Activated CD4-positive, alpha-beta memory T cell treated with anti-CD3 and anti-CD28 coated beads, Interleukin-2, amount 10 ng/mL, durations not matched to agents 7 days and 5 days (primary cell): ENCODE results near the gene REEP6. TPM values are rescaled to one million over a fixed set of nuclear protein-coding genes. Genes with fewer than 3 reads are reported as not detected.

Source experiments
- CTCF ChIA-PET: fragments of 350-600 bp; sonication (Branson Sonifier 250); formaldehyde crosslinking; loops from one replicate; lab custom pipeline; 2021; ENCODE audit warnings: antibody characterized with exemption, inconsistent platforms; lab: Charles Lee
- POLR2A ChIA-PET: fragments of 350-600 bp; sonication (Branson Sonifier 250); formaldehyde crosslinking; loops from one replicate; lab custom pipeline; 2021; ENCODE audit warnings: antibody characterized with exemption; lab: Charles Lee
- DNase-seq: peaks from one replicate; pipeline ENCODE4 v3.0.0-alpha.2; 2020
- H3K27ac Mint-ChIP-seq: one replicate; pipeline ENCODE4 v1.8.0; 2021; ENCODE audit warnings: mild to moderate bottlenecking, mixed read lengths
- H3K27me3 Mint-ChIP-seq: one replicate; pipeline ENCODE4 v1.8.0; 2021; ENCODE audit warnings: mixed read lengths
- H3K36me3 Mint-ChIP-seq: one replicate; pipeline ENCODE4 v1.8.0; 2021; ENCODE audit warnings: low read depth, mixed read lengths
- H3K4me1 Mint-ChIP-seq: one replicate; pipeline ENCODE4 v1.8.0; 2021; ENCODE audit warnings: mixed read lengths
- H3K4me3 Mint-ChIP-seq: one replicate; pipeline ENCODE4 v1.8.0; 2021; ENCODE audit warnings: mild to moderate bottlenecking, mixed read lengths
- H3K9me3 Mint-ChIP-seq: one replicate; pipeline ENCODE4 v1.8.0; 2021; ENCODE audit warnings: mixed read lengths
- total RNA-seq, 2 experiments: library from RNA; stranded (reverse); gene quantifications; one replicate each; pipeline ENCODE4 v1.2.3, GENCODE V29; 2021

Gene REEP6
- 1 to 10 TPM; 1.1 to 1.6 TPM for total RNA-seq

DNA sequence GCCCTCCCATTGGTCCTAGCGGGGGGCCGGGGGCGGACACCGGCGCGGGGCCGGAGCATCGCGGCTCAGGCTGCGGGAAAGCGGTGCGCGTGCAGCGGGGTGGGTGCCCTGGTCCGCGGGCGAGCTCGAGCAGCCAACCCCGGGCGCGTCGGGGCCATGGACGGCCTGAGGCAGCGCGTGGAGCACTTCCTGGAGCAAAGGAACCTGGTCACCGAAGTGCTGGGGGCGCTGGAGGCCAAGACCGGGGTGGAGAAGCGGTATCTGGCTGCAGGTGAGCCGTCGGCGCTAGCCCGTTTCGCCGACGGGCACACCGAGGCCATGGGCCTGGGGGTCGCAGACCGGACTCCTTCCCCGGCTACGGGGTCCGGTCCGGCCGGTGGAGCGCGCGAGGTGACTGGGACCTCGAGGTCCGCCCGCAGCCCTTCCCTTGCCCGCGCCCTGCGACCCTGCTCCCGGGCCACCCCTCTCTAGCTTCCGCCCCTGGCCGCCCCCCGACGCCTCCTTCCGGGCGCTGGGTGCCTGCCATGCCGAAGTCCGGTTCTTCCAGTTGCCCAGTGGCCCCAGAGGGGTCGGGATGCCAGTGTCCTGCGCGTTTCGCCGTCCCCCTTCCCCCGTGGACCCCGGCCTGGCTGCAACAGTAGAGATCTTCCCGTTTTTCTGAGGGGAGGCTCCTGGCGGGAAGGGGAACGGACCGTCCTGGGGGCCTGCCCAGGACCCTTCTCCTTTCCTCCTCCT, at the start of gene REEP6:
Gene REEP6, plus strand, starts transcription at position 68 of the 735 bp plus-strand sequence. Its CDS starts 89 bp downstream, at position 157.
- peaks cover 11% of the 10 kb centered on the region for H3K27me3 Mint-ChIP-seq
- no peaks in the 10 kb centered on the region for H3K9me3 Mint-ChIP-seq
- H3K4me3 Mint-ChIP-seq = peak within 1 kb of the TSS; percentile 82
- peak within 1 kb of the TSS; percentile 69 for H3K27ac Mint-ChIP-seq
- H3K4me1 Mint-ChIP-seq = peaks cover 15% of the 10 kb centered on the region
- no peaks in the 10 kb centered on the region for H3K36me3 Mint-ChIP-seq
- no peak for DNase-seq
- POLR2A ChIA-PET = interaction anchor here (0.9 to 1.7 kb wide), 3 partner anchors 18 to 114 kb away, joined by 3 to 4 read pairs (median 3); partner anchors contain the start of gene UQCR11
- CTCF ChIA-PET = interaction anchor here (0.6 to 1.0 kb wide), 9 partner anchors 11 to 297 kb away, joined by 3 to 5 read pairs (median 3); no protein-coding TSS in a partner anchor

DNA sequence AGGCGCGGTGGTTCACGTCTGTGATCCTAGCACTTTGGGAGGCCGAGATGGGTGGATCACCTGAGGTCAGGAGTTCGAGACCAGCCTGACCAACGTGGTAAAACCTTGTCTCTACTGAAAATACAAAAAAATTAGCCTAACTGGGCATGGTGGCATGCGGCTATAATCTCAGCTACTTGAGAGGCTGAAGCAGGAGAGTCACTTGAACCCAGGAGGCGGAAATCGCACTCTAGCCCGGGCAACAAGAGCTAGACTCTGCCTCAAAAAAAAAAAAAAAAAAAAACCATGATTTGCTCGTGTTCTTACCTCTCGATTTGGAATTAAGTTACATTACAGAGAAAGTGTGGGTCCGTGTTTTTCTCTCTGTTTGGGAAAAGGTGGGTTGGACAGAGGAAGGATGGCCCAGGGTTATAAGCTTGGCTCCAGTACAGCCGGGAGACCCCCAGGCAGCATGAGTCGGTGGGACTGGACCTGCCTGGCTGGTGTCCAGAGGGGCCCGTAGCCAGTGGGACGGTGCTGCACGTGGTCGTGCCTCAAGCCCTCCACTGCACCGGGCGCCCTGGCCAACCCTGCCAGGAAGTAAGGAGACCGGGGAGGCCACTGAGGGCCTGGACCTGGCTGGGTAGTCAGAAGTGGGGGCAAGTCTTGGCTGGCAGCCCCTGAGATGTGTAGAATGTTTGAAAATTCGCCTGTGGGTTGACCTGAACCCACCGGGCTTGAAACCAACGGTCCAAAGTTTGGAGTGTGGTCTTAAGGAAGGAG, 49.1 kb upstream of the REEP6 start:
- Mint-ChIP-seq H3K36me3 (peaks cover 43% of the 10 kb centered on the region), H3K4me1 (peaks cover 52% of the 10 kb centered on the region), H3K27ac (no peak overlapping the region), H3K27me3 (peaks cover 6% of the 10 kb centered on the region), H3K9me3 (no peaks in the 10 kb centered on the region), H3K4me3 (no peak overlapping the region)
- ChIA-PET CTCF (interaction anchor here (1.0 kb wide), 1 partner anchor 29 kb away, joined by 3 read pairs; no protein-coding TSS in a partner anchor), POLR2A (interaction anchor here (1.3 kb wide), 1 partner anchor 30 kb away, joined by 3 read pairs; no protein-coding TSS in a partner anchor)
- no peak for DNase-seq

DNA sequence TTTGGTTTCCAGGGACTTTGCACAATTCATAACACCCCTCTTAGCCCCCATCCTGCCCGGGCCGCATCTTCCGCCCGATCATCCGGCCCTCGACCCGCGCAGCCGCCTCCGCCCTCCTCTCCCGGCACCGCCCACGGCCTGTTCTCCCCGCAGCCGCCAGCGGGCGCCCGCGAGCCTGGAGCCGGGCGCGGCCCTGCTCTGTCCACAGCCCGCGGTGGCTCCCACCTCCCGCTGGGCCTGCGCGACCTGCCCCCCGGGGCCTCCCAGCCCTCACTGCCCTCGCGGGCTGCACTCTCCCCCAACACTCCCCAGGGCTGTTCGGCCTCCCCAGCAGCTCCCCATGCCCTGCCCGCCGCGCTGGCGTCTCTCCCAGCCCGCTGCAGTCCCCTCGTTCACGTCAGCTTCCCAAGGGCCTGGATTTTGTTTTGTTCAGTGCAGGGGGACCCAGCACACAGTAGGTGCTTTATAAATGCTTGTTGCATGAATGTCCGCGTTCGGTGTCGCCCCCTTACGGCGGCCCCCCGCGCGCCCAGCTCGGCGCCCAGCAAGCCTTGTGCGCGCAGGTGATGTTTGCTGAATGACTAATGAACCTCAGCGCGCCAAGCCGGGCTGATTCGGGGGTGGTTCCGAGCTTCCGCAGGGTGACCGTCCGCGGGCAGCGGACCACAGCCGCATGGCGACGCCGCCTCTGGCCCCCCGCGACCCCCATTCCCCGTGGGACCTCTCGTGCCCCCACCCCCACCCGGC, 45.6 kb upstream of the REEP6 start:
- ChIA-PET POLR2A (interaction anchor here (1.1 to 1.6 kb wide), 7 partner anchors 10 to 33 kb away, joined by 3 to 5 read pairs (median 3); no protein-coding TSS in a partner anchor), CTCF (interaction anchor here (0.6 to 2.6 kb wide), 8 partner anchors 10 to 201 kb away, joined by 3 to 10 read pairs (median 4); no protein-coding TSS in a partner anchor)
- H3K9me3 Mint-ChIP-seq = no peaks in the 10 kb centered on the region
- H3K27ac Mint-ChIP-seq = peak overlapping the region; percentile 27
- H3K4me1 Mint-ChIP-seq = peaks cover 44% of the 10 kb centered on the region
- peaks cover 29% of the 10 kb centered on the region for H3K27me3 Mint-ChIP-seq
- H3K36me3 Mint-ChIP-seq = peaks cover 26% of the 10 kb centered on the region
- peak overlapping the region; percentile 70 for H3K4me3 Mint-ChIP-seq
- peak; percentile 84 for DNase-seq

DNA sequence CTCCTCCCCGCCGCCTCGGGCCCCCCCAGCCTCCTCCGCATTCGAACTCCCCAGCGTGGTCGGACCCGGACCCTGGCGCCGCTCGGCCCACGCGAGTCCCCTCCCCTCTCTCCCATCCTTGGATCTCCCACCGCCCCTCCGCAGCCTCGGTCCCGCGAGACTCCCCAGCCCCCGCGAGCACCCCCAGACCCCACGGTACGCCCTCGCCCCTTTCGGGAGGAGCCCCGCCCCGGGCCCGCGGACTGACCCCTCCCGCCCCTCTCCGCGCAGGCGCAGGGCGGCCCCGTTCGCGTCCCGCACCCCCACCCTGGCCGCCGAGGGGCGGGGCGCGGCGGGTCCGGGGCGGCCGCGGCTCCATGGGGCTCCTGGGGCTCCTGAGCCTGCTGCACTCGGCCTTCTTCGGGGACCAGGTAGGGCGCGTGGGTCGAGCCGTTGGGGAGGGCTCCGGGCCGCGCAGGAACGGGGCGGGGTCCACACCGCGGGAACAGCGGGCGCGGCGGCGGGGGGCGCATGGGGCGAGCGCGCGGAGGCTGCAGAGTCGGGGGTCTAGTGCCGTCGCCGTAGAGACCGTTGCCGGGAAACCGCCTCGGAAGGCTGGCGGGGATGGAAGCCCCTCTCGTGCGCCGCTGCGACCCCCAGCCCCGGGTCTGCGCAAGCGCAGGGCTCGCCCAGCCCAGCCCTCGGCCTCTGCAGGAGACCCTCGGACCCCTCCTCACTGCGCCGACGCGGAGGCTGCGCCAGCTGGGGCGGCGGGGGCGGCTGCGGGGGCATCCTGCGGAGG, 44.9 kb upstream of the REEP6 start:
- CTCF ChIA-PET = interaction anchor here (0.6 to 1.6 kb wide), 5 partner anchors 9 to 202 kb away, joined by 3 to 4 read pairs (median 4); no protein-coding TSS in a partner anchor
- no peak for DNase-seq
- POLR2A ChIA-PET = interaction anchor here (1.1 to 1.6 kb wide), 4 partner anchors 10 to 26 kb away, joined by 3 to 5 read pairs (median 4); no protein-coding TSS in a partner anchor

DNA sequence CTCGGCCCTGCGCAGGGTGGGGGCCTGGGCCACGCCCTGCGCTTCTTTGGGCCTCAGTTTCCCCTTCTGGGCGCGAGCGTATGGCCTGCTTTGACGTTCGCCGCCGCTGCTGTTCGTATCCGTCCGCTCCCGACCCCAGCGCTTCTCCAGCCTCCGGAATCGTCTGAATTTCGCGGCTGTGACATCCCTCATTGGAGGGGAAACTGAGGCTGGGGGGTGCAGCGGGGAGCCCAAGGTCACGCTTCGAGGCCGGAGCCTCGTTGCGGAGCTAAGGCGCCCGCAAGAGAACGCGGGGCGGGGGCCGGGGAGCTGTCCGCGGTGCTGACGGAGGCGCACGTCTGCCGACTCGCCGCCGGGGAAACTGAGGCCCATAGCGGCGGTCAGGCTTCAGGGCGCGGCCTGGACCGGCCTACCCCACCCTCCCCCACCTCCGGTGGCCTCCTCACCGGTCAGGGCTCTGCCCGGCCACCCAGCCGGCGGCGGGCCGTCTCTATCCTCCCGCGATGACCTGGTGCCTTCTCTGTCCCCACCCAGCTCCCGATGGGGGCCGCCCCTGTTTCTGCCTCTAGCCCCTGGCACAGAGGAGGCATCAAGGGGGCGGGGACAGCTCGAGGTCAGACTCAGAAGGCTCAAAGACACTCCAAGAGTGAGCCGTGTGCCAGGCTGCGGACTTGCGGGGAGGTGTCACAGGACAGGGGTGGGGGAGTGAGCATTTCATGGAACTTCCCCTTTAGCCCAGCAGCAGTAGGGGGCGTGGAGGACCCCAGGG, 44.1 kb upstream of the REEP6 start:
- no peaks in the 10 kb centered on the region for H3K9me3 Mint-ChIP-seq
- DNase-seq = peak; percentile 37
- H3K27me3 Mint-ChIP-seq = peaks cover 43% of the 10 kb centered on the region
- peaks cover 35% of the 10 kb centered on the region for H3K4me1 Mint-ChIP-seq
- ChIA-PET CTCF (interaction anchor here (0.7 kb wide), 1 partner anchor 11 kb away, joined by 3 read pairs; no protein-coding TSS in a partner anchor), POLR2A (no interaction called here)
- H3K4me3 Mint-ChIP-seq = peak overlapping the region; percentile 30
- peaks cover 11% of the 10 kb centered on the region for H3K36me3 Mint-ChIP-seq
- peak overlapping the region; percentile 44 for H3K27ac Mint-ChIP-seq

More for the DNA sequence above, 44.9 kb upstream of the REEP6 start:
- Mint-ChIP-seq H3K27ac (no peak overlapping the region), H3K9me3 (no peaks in the 10 kb centered on the region), H3K36me3 (peaks cover 19% of the 10 kb centered on the region), H3K4me1 (peaks cover 40% of the 10 kb centered on the region), H3K4me3 (no peak overlapping the region), H3K27me3 (peaks cover 36% of the 10 kb centered on the region)

DNA sequence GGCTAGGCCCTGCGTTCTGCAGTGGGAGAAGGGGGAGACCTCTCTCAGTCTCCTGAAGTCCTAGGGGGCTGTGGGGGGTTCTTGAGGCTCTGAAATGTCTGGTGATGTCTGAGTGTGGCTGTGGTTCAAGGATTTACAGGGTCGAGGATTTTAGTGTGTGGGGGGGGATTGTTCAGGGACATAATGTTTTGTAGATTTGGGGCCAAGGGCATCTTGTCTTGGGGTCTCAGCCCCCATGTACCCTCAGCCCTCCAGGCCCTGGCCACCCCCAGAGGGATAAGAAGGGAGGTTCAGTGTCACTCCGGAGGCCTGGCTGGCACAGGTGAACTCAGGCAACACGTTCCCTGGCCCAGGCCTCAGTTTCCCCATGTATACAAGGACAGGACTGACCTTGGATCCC, 43.5 kb upstream of the REEP6 start:
- no peaks in the 10 kb centered on the region for H3K9me3 Mint-ChIP-seq
- CTCF ChIA-PET = interaction anchor here (0.7 kb wide), 1 partner anchor 11 kb away, joined by 3 read pairs; no protein-coding TSS in a partner anchor
- POLR2A ChIA-PET = no interaction called here
- DNase-seq = no peak
- H3K4me3 Mint-ChIP-seq = peak overlapping the region; percentile 30
- peaks cover 5% of the 10 kb centered on the region for H3K36me3 Mint-ChIP-seq
- H3K27ac Mint-ChIP-seq = peak overlapping the region; percentile 40
- H3K4me1 Mint-ChIP-seq = peaks cover 30% of the 10 kb centered on the region
- H3K27me3 Mint-ChIP-seq = peaks cover 44% of the 10 kb centered on the region

DNA sequence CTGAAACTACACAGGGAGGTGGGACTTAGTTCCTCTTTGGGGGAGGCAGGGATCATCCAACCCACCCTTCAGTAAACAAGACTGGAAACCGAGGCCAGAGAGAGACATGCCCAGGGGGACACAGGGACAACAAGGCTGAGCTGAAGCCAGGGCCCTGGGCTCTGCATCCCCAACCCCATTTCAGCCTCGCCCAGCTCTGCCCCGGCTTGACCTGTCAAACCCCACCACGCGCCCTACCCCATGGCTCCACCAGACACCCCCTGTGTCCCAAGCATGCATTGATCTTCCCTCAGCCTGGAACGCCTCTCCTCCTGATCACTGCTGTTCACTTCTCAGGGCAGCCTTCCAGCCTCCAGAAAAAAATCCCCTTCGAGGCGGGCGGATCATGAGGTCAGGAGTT, 43.0 kb upstream of the REEP6 start:
- no peak for DNase-seq
- H3K27me3 Mint-ChIP-seq = peaks cover 47% of the 10 kb centered on the region
- H3K27ac Mint-ChIP-seq = no peak overlapping the region
- H3K9me3 Mint-ChIP-seq = no peaks in the 10 kb centered on the region
- no peak overlapping the region for H3K4me3 Mint-ChIP-seq
- ChIA-PET POLR2A (no interaction called here), CTCF (no interaction called here)
- H3K4me1 Mint-ChIP-seq = peaks cover 26% of the 10 kb centered on the region
- peaks cover under 1% of the 10 kb centered on the region for H3K36me3 Mint-ChIP-seq

DNA sequence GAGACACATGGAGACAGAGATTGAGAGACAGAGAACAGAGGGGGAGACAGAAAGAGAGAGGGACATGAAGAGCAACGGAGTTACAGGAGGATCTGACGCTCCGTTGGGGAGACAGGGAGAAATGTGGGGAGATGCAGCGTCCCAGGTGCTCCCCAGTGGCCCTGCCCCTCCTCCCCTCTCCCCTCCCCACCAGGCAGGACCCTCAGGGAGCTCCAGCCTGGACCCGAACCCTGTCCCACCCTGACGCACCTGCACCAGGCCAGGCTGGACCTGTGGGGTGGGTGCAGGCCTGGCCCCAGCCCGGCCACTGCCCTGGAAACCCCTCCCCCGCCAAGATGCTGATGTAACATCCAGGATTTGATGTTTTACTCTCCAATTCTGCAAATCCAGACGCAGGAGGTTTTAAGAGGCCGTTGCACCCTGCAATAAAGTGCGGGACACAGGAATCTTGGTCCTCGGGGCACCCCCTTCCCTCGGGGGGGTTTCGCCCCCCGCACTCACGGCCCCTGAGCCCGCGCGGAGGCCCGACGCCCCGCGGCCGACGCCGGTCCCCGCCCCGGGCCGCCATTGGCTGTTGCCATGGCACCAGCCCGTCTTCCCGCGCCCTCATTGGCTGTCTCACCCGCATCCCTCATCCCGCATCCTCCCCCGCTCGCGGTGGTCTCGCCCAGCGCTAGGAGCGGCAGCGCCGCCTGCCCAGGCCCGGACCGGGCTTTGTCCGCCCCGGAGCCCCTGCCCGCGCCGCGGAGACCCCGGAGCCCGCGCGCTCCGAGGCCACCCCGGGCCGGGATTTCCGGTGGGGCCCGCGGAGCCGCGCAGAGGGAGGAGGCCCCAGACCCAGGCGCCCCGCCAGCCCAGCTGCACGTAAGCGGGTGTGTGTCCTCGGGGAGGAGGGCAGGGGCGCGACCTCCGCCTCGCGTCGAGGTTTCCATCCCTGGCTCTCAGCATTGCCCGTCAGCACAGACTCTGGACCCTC, 41.2 kb upstream of the REEP6 start, which contains the start of gene APC2:
Gene APC2, plus strand, starts transcription at position 655 of the 976 bp plus-strand sequence. CDS start 2,881 bp downstream, outside the sequence.
- peaks cover 55% of the 10 kb centered on the region for H3K27me3 Mint-ChIP-seq
- POLR2A ChIA-PET = interaction anchor here (1.4 kb wide), 1 partner anchor 19 kb away, joined by 3 read pairs; no protein-coding TSS in a partner anchor

DNA sequence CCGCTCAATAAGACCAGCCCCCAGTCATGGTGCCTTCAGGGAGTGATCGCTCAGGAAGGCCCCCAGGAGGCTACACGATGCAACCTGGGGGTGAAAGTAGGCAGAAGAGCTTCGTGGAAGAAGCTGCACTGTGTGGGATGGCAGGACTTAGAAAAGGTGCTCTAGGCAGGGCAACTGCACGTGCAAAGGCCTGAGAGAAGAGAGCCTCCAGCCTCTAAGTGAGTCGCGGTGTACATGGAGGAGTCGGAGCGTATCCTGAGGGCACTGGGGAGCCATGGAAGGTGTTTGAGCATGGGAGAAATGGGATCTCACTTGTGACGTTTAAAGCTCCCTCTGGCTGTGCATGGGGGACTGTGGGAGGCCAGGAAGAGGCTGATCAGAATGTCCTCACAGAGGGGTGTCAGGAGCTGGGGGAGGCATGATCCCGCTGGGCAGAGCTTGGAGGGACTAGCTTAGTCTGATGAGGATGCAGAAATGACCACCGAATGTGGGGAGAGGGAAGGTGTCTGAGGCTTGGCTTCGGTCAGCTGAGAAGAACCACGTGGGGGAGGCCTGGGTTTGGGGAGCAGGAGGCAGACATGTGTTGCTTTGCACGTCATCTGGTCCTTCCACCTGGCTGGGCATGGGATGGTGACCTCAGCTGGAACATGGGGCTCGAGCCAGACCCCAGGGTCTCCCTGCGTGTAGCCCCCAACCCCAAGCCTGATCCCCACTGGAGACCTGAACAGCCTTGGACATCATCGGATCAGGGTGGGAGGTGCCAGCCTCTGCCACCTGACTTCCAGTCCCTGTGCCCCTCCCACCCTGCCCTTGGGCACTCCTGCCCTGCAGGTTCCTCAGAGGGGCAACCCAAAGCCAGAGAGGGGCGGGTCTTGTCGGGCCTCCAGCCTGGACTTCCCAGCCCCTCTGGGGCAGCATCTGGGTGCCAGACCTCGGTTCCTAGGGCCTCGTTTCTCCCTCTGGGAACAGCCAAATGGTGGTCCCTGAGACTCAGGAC, 39.9 kb upstream of the REEP6 start:
- Mint-ChIP-seq H3K27me3 (peaks cover 62% of the 10 kb centered on the region), H3K36me3 (no peaks in the 10 kb centered on the region), H3K4me3 (no peak overlapping the region), H3K4me1 (peaks cover 25% of the 10 kb centered on the region), H3K9me3 (no peaks in the 10 kb centered on the region), H3K27ac (no peak overlapping the region)
- DNase-seq = no peak
- ChIA-PET POLR2A (interaction anchor here (1.0 to 1.4 kb wide), 2 partner anchors 17 to 38 kb away, joined by 3 read pairs; no protein-coding TSS in a partner anchor), CTCF (interaction anchor here (0.6 kb wide), 1 partner anchor 876 kb away, joined by 3 read pairs; no protein-coding TSS in a partner anchor)

More for the DNA sequence above, 41.2 kb upstream of the REEP6 start, which contains the start of gene APC2:
- peak; percentile 33 for DNase-seq
- no peak within 1 kb of the TSS for H3K27ac Mint-ChIP-seq
- H3K4me3 Mint-ChIP-seq = no peak within 1 kb of the TSS
- no peaks in the 10 kb centered on the region for H3K36me3 Mint-ChIP-seq
- peaks cover 23% of the 10 kb centered on the region for H3K4me1 Mint-ChIP-seq
- CTCF ChIA-PET = no interaction called here
- no peaks in the 10 kb centered on the region for H3K9me3 Mint-ChIP-seq
